Heart right ventricle (tissue), 16 donors: ENCODE measurements around the gene COL18A1. TPM values are rescaled to one million over a fixed set of nuclear protein-coding genes. Genes with fewer than 3 reads are reported as not detected.
A peak's percentile ranks its signal among the peaks of the same experiment; 100 is the strongest.

ENCODE experiments used
- ATAC-seq, 8 donors: fragments of 200-7000 bp; cut with Tn5 transposase; one replicate each; pipeline ENCODE4 v1.9.1; 2020; ENCODE audit warnings: mild to moderate bottlenecking in 8 of 8, moderate library complexity in 8 of 8, moderate number of reproducible peaks in 1 of 8
- DNase-seq, 2 donors: peaks; one replicate each; pipeline ENCODE4 v3.0.0-alpha.2; 2020
- H3K27ac ChIP-seq, 10 donors: fragments of 200-600 bp; sonication (generic) in 2 of 10; one replicate each; pipeline versions ENCODE4 v1.5.0 to v1.8.0; 2020 to 2022; ENCODE audit warnings: mild to moderate bottlenecking in 3 of 10
- H3K27me3 ChIP-seq, 7 donors: fragments of 200-600 bp; one replicate each; pipeline ENCODE4 v1.8.0; 2021 to 2022; ENCODE audit warnings: mild to moderate bottlenecking in 2 of 7
- H3K36me3 ChIP-seq, 9 donors: fragments of 200-600 bp; sonication (generic) in 1 of 9; one replicate each; pipeline versions ENCODE4 v1.5.0 to v1.8.0; 2020 to 2022; ENCODE audit warnings: mild to moderate bottlenecking in 2 of 9
- H3K4me1 ChIP-seq, 9 donors: fragments of 200-600 bp; sonication (generic) in 1 of 9; one replicate each; pipeline versions ENCODE4 v1.5.0 to v1.8.0; 2020 to 2022; ENCODE audit warnings: mild to moderate bottlenecking in 4 of 9
- H3K4me3 ChIP-seq, 10 donors: fragments of 200-600 bp; sonication (generic) in 2 of 10; one replicate each; pipeline versions ENCODE4 v1.5.0 to v1.8.0; 2020 to 2022; ENCODE audit warnings: mild to moderate bottlenecking in 7 of 10, moderate library complexity in 2 of 10
- H3K9me3 ChIP-seq, 11 donors: fragments of 200-600 bp in 10 of 11; sonication (generic) in 2 of 11; one replicate each; pipeline versions ENCODE4 v1.5.0 to v1.8.0; 2013 to 2022; ENCODE audit warnings: mild to moderate bottlenecking in 2 of 11, control low read depth in 1 of 11, moderate library complexity in 1 of 11
- WGBS, 2 donors: extraction: QIAGEN DNeasy Blood & Tissue Kit; methylation state at CpG; one replicate each; pipeline ENCODE4 v1.1.7; 2013; ENCODE audit warnings: inconsistent platforms in 1 of 2; 5-methylcytosine and 5-hydroxymethylcytosine counted together
- intact Hi-C, 10 donors: fragments of 100-400 bp; cut with DNase I; formaldehyde crosslinking; loops; one replicate each; pipeline versions ENCODE4 v1.11.1 to v1.14.2; 2022
- polyA plus RNA-seq, 2 donors: library from polyadenylated mRNA; stranded (reverse); fragments of 200-250 nt; gene quantifications; one replicate each; pipeline ENCODE4 v1.2.3, GENCODE V29; 2013
- total RNA-seq, 10 donors: library from RNA; stranded (reverse); fragmentation: NEBNext Ultra II Directional in 3 of 10; extraction: Animal tissue kit (Norgen Biotek cat#: 25700) in 3 of 10; gene quantifications; one replicate each; pipeline versions ENCODE4 v1.2.1 to v1.2.4, GENCODE V29; 2021 to 2023
- TF ChIP-seq, protein P1 (sequence below), 9 donors: fragments of 200-600 bp; sonication (generic) in 2 of 9; IDR thresholded peaks; one replicate each; pipeline versions ENCODE4 v1.5.0 to v1.8.0; 2021 to 2022; ENCODE audit warnings: antibody characterized with exemption in 9 of 9, mild to moderate bottlenecking in 5 of 9, moderate library complexity in 1 of 9
- donor health status: Arrhythmogenic right ventricular cardiomyopathy.
- donor health status: ischemic (EF 13 %, LVEDD 7.1; RV severe dilation, severe dysfunction).
- donor health status: healthy with polysubstance abuse.
- donor health status: DM: no; HTN: yes; CAD: no.
- donor health status: DM: no; HTN: no; CAD: no.
- donor health status: ischemic (EF 25% LVEDD 6.9; RV normal size, moderate dysfunction).
- donor health status: ischemic (EF 25% LVEDD 5.7; RV mildly dilated, moderate dysfunction).
- donor health status: healthy.
- donor health status: DM: yes; HTN: yes; CAD: no.
- donor health status: Ischemic cardiomyopathy.
- donor health status: ischemic (EF 35%, LVEDD 5.7; RV mildly dilated, moderate dysfunction).
- donor health status: nonischemic (EF 11% LVEDD 7.7; RV severe dilation, severe dysfunction).
- donor health status: DM: yes; HTN: yes; CAD: no.
- donor health status: PGD.
- donor health status: ischemic (EF 29% LVEDD 5.4; RV normal size, mild dysfunction).
- donor health status: nonischemic (EF 23%, LVEDD 6.1; RV moderate dilation, normal function).

Gene COL18A1
- total and polyA plus RNA-seq, 12 donors, result 33.7 to 87.1 (median 52.6) TPM

DNA sequence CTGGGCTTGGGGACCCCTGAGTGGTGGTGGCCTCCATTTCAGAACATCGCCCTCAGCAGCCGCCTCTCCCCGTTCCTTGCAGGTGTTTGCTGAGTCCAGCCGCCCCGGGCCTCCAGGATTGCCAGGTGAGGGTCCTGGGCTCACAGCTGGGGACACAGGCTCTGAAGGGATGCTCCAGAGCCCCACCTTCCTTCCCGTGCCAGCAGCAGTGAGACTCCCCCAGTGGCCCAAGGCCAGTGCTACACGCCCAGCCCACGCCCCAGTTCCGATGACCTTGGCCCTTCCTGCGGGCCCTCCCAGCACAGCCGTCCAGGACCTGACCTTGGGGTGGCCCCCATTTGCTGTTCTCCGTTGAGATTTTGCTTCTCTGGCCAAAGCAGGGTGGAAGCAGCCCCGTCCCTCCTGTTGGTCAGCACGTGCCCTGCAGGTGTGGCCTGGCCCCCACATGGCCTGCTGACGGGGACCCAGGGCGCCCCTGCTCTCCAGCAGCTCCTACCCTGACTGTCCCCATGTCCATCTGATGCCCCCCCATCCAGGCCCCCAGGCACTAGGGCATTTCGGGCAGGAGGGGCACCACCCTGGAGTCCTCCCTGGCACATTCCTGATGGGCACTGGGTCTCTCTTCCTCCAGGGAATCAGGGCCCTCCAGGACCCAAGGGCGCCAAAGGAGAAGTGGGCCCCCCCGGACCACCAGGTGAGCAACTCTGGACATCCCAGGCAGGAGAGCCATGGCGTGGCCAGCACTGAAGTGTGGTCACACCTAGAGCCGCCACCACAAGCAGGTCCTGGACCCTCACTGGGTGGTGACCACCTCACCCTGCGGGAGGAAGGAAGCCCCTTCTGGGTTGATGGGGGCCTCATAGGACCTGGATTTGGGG, 92.2 kb downstream of the COL18A1 start:
- Histone ChIP-seq H3K27me3 (no peaks in the 10 kb centered on the region), H3K4me1 (no peaks in the 10 kb centered on the region), H3K4me3 (no peak overlapping the region), H3K27ac (no peak overlapping the region), H3K36me3 (peaks cover 0 to 73% (median 31%) of the 10 kb centered on the region in 9 donors), H3K9me3 (no peaks in the 10 kb centered on the region)
- TF ChIP-seq, protein P1, sequence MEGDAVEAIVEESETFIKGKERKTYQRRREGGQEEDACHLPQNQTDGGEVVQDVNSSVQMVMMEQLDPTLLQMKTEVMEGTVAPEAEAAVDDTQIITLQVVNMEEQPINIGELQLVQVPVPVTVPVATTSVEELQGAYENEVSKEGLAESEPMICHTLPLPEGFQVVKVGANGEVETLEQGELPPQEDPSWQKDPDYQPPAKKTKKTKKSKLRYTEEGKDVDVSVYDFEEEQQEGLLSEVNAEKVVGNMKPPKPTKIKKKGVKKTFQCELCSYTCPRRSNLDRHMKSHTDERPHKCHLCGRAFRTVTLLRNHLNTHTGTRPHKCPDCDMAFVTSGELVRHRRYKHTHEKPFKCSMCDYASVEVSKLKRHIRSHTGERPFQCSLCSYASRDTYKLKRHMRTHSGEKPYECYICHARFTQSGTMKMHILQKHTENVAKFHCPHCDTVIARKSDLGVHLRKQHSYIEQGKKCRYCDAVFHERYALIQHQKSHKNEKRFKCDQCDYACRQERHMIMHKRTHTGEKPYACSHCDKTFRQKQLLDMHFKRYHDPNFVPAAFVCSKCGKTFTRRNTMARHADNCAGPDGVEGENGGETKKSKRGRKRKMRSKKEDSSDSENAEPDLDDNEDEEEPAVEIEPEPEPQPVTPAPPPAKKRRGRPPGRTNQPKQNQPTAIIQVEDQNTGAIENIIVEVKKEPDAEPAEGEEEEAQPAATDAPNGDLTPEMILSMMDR (IDR thresholded peaks at IDR 0.05), result no peak
- 91% methylated on average over 22 of the region's 22 CpGs for WGBS, 2 donors
- intact Hi-C loops, result no loop called here
- no peak for ATAC-seq
- peak in 1 of 2 donors; percentile 11 for DNase-seq

DNA sequence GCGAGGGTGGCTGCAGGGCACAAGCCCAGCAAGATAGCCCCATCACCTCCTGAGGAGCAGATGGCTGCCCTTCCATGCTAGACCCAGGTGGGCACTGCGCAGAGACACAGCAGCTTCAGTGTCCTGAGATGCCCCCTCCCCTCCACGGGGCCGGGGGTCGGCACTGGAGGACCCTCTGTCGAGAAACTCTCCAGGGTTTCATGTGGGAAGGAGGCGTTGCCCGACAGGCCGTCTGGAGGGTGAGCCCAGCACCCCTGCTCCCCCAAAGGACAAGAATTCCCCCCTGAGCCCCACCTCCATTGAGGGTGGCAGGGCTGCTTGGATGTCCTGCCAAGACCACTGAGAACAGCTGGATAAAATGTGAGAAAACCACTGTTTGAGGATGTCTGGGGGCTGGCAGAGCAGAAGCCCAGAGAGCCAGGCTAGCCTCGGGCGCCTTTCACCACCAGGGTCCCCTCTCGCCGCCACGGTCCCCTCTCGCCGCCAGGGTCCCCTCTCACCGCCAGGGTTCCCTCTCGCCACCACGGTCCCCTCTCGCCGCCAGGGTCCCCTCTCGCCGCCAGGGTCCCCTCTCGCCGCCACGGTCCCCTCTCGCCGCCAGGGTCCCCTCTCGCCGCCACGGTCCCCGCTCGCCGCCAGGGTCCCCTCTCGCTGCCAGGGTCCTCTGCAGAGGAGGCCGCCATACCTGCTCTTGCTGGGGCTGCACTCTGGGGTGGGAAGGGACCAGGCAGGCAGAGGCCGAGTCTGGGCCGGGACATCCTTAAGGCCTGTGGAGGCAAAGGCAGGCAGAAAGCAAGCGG, 93.1 kb downstream of the COL18A1 start:
- no peaks in the 10 kb centered on the region for H3K27me3 ChIP-seq
- no peak overlapping the region for H3K4me3 ChIP-seq
- intact Hi-C loops, result no loop called here
- peaks cover 0 to 70% (median 31%) of the 10 kb centered on the region in 9 donors for H3K36me3 ChIP-seq
- 94 to 95% methylated on average over 37 to 39 of the region's 39 CpGs for WGBS, 2 donors
- H3K4me1 ChIP-seq, result no peaks in the 10 kb centered on the region
- DNase-seq, result no peak
- TF ChIP-seq, protein P1 (IDR thresholded peaks at IDR 0.05), result no peak
- H3K27ac ChIP-seq, result no peak overlapping the region
- H3K9me3 ChIP-seq, result no peaks in the 10 kb centered on the region
- ATAC-seq, result no peak

DNA sequence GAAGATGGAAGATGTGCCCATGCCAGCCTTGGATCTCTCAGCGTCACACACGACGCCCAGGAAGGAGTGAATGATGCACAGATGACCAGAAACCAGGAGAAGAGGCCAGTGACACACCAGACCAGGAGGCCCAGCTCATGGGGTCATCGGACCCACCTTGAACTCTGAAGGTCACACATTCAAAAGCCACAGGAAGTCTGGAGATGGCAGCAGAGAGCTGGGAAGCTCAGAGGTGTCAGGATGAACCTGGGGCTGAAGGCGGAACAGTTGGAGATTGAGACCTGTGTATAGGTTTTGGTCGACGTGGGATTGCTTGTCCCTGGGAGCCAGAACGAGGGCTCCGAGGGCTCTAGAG, 93.7 kb downstream of the COL18A1 start:
- 92 to 97% methylated on average over 9 of the region's 9 CpGs for WGBS, 2 donors
- Histone ChIP-seq H3K27ac (no peak overlapping the region), H3K27me3 (no peaks in the 10 kb centered on the region), H3K4me1 (no peaks in the 10 kb centered on the region), H3K9me3 (no peaks in the 10 kb centered on the region), H3K36me3 (peaks cover 0 to 64% (median 31%) of the 10 kb centered on the region in 9 donors), H3K4me3 (no peak overlapping the region)
- DNase-seq, result no peak
- ATAC-seq, result no peak
- intact Hi-C loops, result no loop called here
- TF ChIP-seq, protein P1 (IDR thresholded peaks at IDR 0.05), result no peak

DNA sequence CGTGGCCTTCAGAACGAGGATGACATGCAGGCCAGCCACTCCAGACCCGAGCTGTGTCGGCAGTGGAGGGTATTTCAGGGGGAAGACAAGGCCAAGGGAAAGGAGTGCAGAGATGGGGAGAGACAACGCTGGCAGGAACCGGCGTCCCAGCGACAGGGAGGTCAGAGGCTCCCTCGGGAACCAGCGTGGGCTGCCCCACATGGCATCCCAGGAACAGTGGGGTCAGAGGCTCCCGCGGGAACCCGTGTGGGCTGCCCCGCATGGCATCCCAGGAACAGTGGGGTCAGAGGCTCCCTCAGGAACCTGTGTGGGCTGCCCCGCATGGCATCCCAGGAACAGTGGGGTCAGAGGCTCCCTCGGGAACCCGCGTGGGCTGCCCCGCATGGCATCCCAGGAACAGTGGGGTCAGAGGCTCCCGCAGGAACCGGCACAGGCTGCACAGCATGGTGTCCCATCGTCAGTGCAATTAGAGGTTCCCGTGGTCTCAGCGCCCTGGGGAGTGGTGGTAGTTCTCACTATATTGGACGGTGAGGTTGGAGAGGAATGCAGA, 94.3 kb downstream of the COL18A1 start:
- TF ChIP-seq, protein P1 (IDR thresholded peaks at IDR 0.05), result no peak
- Histone ChIP-seq H3K4me1 (no peaks in the 10 kb centered on the region), H3K9me3 (no peaks in the 10 kb centered on the region), H3K27me3 (no peaks in the 10 kb centered on the region), H3K36me3 (peaks cover 0 to 59% (median 31%) of the 10 kb centered on the region in 9 donors), H3K4me3 (no peak overlapping the region), H3K27ac (no peak overlapping the region)
- ATAC-seq, result no peak
- peak in 1 of 2 donors; percentile 10 for DNase-seq
- intact Hi-C loops, result no loop called here
- 87 to 92% methylated on average over 25 of the region's 25 CpGs for WGBS, 2 donors
